Mucosa of descending colon (tissue), 3 donors: Measurements from ENCODE around the gene NOSTRIN. TPM values are rescaled to one million over a fixed set of nuclear protein-coding genes. Genes with fewer than 3 reads are reported as not detected.
"Not testable (repeated sequence)": the region's sequence is repeated elsewhere in the genome, so short reads cannot be mapped to it uniquely, and the experiment has no call there.

Experiments
- ATAC-seq: fragments of 200-7000 bp; cut with Tn5 transposase; one replicate; pipeline ENCODE4 v1.9.1; 2020; ENCODE audit warnings: mild to moderate bottlenecking, moderate library complexity
- DNase-seq, 3 donors: peaks; one replicate each; pipeline ENCODE4 v3.0.0-alpha.2; 2020
- H3K36me3 ChIP-seq: fragments of 200-600 bp; one replicate; pipeline ENCODE4 v1.8.0; 2021; ENCODE audit warnings: low read depth, mild to moderate bottlenecking
- H3K4me1 ChIP-seq: fragments of 200-600 bp; one replicate; pipeline ENCODE4 v1.8.0; 2021; ENCODE audit warnings: low read depth, mild to moderate bottlenecking
- H3K4me3 ChIP-seq: fragments of 200-600 bp; one replicate; pipeline ENCODE4 v1.8.0; 2021; ENCODE audit warnings: mild to moderate bottlenecking
- H3K9me3 ChIP-seq: fragments of 200-600 bp; one replicate; pipeline ENCODE4 v1.8.0; 2021; ENCODE audit warnings: mild to moderate bottlenecking
- CTCF ChIP-seq: fragments of 200-600 bp; IDR thresholded peaks from one replicate; pipeline ENCODE4 v1.8.0; 2022; ENCODE audit warnings: antibody characterized with exemption, mild to moderate bottlenecking
- intact Hi-C, 2 donors: fragments of 100-400 bp; cut with DNase I in 1 of 2; cut with micrococcal nuclease in 1 of 2; formaldehyde crosslinking; loops; one replicate each; pipeline versions ENCODE4 v1.11.0 to v1.11.1; 2022; cut with DNase I, micrococcal nuclease
- total RNA-seq, 3 donors: library from RNA; stranded (reverse); fragmentation: NEBNext Ultra II Directional in 2 of 3; extraction: Animal tissue kit (Norgen Biotek cat#: 25700) in 2 of 3; gene quantifications; one replicate each; pipeline versions ENCODE4 v1.2.1 to v1.2.4, GENCODE V29; 2021 to 2023
- donor health status: DM: no; HTN: no; CAD: no; lungs with moderate emphysema.
- donor health status: DM: no; HTN: no; CAD: no.
- donor health status: DM: no; HTN: yes; CAD: no.

Gene NOSTRIN
- total RNA-seq, 3 donors from 2014 or later = 27.3 to 78.7 (median 56.2) TPM

- no peak overlapping the region for H3K4me3 ChIP-seq
- TF ChIP-seq CTCF = no peak
- ATAC-seq (no peak), DNase-seq (no peak)
- H3K9me3 ChIP-seq = no peaks in the 10 kb centered on the region
- no peaks in the 10 kb centered on the region for H3K4me1 ChIP-seq
- intact Hi-C loops = no loop called here
- no peaks in the 10 kb centered on the region for H3K36me3 ChIP-seq
Observed at GRCh38 chr2:168853471-168853870, 51.0 kb downstream of the NOSTRIN start.

- Histone ChIP-seq H3K4me3 (no peak overlapping the region), H3K36me3 (no peaks in the 10 kb centered on the region), H3K9me3 (no peaks in the 10 kb centered on the region), H3K4me1 (no peaks in the 10 kb centered on the region)
- DNase-seq (no peak), ATAC-seq (no peak)
- intact Hi-C loops = no loop called here
- TF ChIP-seq CTCF = no peak
Observed at GRCh38 chr2:168854651-168855050, 52.2 kb downstream of the NOSTRIN start.

GRCh38 chr2:168855601-168856000 is 53.2 kb downstream of the NOSTRIN start:
- no peak for TF ChIP-seq CTCF

GRCh38 chr2:168858146-168858545 is 55.7 kb downstream of the NOSTRIN start:
- DNase-seq = no peak
- no peak for ATAC-seq
- intact Hi-C loops = no loop called here
- Histone ChIP-seq H3K4me3 (no peak overlapping the region), H3K36me3 (no peaks in the 10 kb centered on the region), H3K4me1 (no peaks in the 10 kb centered on the region), H3K9me3 (no peaks in the 10 kb centered on the region)
- TF ChIP-seq CTCF = no peak

More at GRCh38 chr2:168855601-168856000, 53.2 kb downstream of the NOSTRIN start:
- ATAC-seq (no peak), DNase-seq (no peak)
- Histone ChIP-seq H3K4me1 (no peaks in the 10 kb centered on the region), H3K9me3 (no peaks in the 10 kb centered on the region), H3K4me3 (no peak overlapping the region), H3K36me3 (no peaks in the 10 kb centered on the region)
- intact Hi-C loops = no loop called here

- H3K4me3 ChIP-seq, DNase-seq, ATAC-seq, H3K9me3 ChIP-seq, H3K36me3 ChIP-seq, H3K4me1 ChIP-seq, intact Hi-C loops: not testable (repeated sequence)
Observed at GRCh38 chr2:168867164-168867563, 64.7 kb downstream of the NOSTRIN start.

GRCh38 chr2:168870369-168870768 is 67.9 kb downstream of the NOSTRIN start:
- H3K36me3 ChIP-seq, intact Hi-C loops, H3K4me3 ChIP-seq, DNase-seq, H3K4me1 ChIP-seq, ATAC-seq, H3K9me3 ChIP-seq: not testable (repeated sequence)

GRCh38 chr2:168870824-168871223 is 68.4 kb downstream of the NOSTRIN start:
- H3K9me3 ChIP-seq, DNase-seq, intact Hi-C loops, H3K36me3 ChIP-seq, H3K4me1 ChIP-seq, H3K4me3 ChIP-seq, ATAC-seq: not testable (repeated sequence)
